ENCODE results near the gene ADORA2A. TPM values are rescaled to one million over a fixed set of nuclear protein-coding genes. Genes with fewer than 3 reads are reported as not detected.
A peak's percentile ranks its signal among the peaks of the same experiment; 100 is the strongest.

Gene ADORA2A
- total and polyA plus RNA-seq, 2 of the 13 experiments (the other 11 are each of a cell fraction or from before 2014, with no cell fraction given): 3.3 to 5.0 TPM

DNA sequence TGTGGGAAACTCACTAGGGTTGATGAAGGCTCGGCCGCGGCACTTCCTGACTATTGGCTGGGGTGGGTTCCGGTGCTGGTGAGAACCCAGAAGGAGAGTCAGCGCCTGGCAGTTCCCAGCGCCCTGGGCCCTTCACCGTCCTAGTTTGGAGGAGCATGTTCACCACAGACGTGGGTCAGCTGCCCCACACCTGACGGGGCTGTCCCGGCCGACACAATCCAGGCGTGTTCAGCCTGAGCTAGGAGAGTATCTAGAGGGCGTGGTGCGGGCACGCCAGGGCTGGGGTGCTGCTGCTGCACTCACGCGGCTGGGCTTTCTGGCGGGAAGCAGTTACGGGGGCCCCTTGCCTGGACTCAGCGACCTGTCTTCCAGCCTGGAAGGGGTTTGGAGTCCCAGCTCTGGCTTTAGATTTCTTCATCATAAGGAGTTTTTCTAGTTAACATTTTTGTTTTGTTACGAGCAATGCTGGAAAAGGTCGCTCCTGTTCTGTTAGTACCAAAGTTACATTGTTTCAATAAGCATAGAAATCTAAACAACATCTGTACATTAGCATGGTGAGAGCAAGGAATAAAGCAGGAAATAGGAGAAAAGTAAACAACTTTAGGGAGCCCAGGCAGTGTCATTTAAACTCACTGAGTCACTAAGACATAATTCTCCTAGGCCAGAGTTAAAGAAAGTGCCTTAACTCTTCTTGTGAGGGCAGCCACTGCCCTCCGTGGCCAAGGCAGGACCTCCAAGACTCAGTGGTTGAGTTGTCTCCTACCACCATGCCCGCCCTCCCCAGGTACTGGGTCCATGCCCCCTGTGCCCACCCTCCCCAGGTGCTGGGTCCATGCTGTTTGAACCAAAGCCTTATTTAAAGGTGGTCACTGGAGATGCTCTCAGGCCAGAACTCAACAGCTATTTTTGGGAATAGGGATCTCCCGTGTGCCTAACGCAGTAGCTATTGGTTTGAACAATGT is 12.1 kb upstream of the ADORA2A start (continued):
- TF ChIP-seq EP300 (IDR thresholded peaks at IDR 0.05; ENCODE audit: low read depth in 2 of 2, low read length in 2 of 2) (no peak), EP300 (CRISPR knock-in tag; IDR thresholded peaks at IDR 0.05; ENCODE audit: borderline replicate concordance) (no peak), ZC3H13 (CRISPR knock-in tag; IDR thresholded peaks at IDR 0.05) (no peak), HNF4A (CRISPR knock-in tag; IDR thresholded peaks at IDR 0.05) (no peak)
- TF ChIP-seq, protein P1, sequence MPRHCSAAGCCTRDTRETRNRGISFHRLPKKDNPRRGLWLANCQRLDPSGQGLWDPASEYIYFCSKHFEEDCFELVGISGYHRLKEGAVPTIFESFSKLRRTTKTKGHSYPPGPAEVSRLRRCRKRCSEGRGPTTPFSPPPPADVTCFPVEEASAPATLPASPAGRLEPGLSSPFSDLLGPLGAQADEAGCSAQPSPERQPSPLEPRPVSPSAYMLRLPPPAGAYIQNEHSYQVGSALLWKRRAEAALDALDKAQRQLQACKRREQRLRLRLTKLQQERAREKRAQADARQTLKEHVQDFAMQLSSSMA (CRISPR knock-in tag; IDR thresholded peaks at IDR 0.05): no peak

DNA sequence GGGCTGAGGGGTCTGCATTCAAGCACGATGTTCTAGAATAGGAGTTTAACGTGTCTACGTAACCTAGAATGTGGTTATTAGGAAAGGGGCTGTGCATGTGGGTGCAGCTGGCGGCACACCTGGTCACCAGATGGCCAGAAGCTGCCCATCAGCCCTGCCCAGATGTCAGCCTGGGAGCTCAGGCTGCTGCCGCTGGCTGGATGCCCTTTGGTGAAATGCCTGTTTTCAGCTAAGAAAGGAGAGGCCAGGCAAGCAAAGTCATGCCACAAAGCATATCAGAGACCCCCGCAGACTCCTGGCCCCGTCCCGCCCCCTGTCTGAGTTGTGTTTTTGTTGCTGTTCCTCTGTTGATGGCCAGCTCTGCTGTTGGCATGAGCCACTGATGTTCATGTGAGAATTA is 11.3 kb upstream of the ADORA2A start:
- DNase-seq (ENCODE audit: low spot score): no peak
- CTCF ChIA-PET (ENCODE audit: low intra/inter-chr PET ratio, low total read pairs): no interaction called here
- H3K27ac ChIP-seq (ENCODE audit: extremely low read length, insufficient read depth, low read length): no peak overlapping the region
- POLR2A ChIA-PET: no interaction called here
- in situ Hi-C loops (cut with HindIII; ENCODE audit: extremely low pct_ligation_motif_present, low pct_unique_long_range_greater_than_20kb): no loop called here
- no peaks in the 10 kb centered on the region for H4K20me1 ChIP-seq (ENCODE audit: insufficient read depth, low read length)
- intact Hi-C loops (cut with micrococcal nuclease; ENCODE audit: unreplicated experiment): no loop called here
- H3K36me3 ChIP-seq (replicated peaks in 1 of 2; ENCODE audit: control insufficient read depth in 1 of 2, insufficient read depth in 2 of 2, low read length in 2 of 2): peaks cover 11 to 50% of the 10 kb centered on the region in 2 experiments
- no peak for TF ChIP-seq ZKSCAN1 (IDR thresholded peaks at IDR 0.05; ENCODE audit: low read length)
- peak; percentile 4 for TF ChIP-seq RBM22 (optimal IDR thresholded peaks at IDR 0.05; ENCODE audit: low read length)
- TSS peak; percentile 27 for BruUV-seq (replicated peaks)
- no peak overlapping the region for H3K4me2 ChIP-seq (ENCODE audit: low read depth, low read length)
- H3K4me1 ChIP-seq (ENCODE audit: insufficient read depth, low read length): peaks cover 19% of the 10 kb centered on the region
- no peak for ATAC-seq
- H3K9ac ChIP-seq (ENCODE audit: insufficient read depth, low read depth, low read length): no peak overlapping the region
- no peaks in the 10 kb centered on the region for H3K79me2 ChIP-seq (ENCODE audit: insufficient read depth, low read length)
- no peak for FAIRE-seq
- H2AFZ ChIP-seq (ENCODE audit: low read length): no peak overlapping the region
- no peak overlapping the region for H3K4me3 ChIP-seq (replicated peaks in 1 of 3; ENCODE audit: insufficient read depth in 1 of 3, low read depth in 2 of 3, low read length in 3 of 3)
- WGBS (ENCODE audit: low lambda C conversion rate): 97% methylated on average over 5 of the region's 8 CpGs
- H3K27me3 ChIP-seq (ENCODE audit: control insufficient read depth in 1 of 2, insufficient read depth in 2 of 2, low read length in 2 of 2): no peaks in the 10 kb centered on the region
- no peaks in the 10 kb centered on the region for H3K9me3 ChIP-seq (ENCODE audit: low read length)

Measured in HepG2 (cell line).